Activated CD4-positive, alpha-beta T cell treated with anti-CD3 and anti-CD28 coated beads, Interleukin-2, amount 50 U/mL, for 24 hours (primary cell): Measurements from ENCODE around the gene CNTLN.
"Not testable (repeated sequence)": the region's sequence is repeated elsewhere in the genome, so short reads cannot be mapped to it uniquely, and the experiment has no call there.

Experiments used
- DNase-seq, 2 donors: peaks; one replicate each; pipeline ENCODE4 v3.0.0-alpha.2; 2020; ENCODE audit warnings: low read depth in 1 of 2, low spot score in 1 of 2

CNTLN gene

GRCh38 chr9:17486396-17486795 is 351.6 kb downstream of the CNTLN start:
- DNase-seq: no peak

- DNase-seq: no peak
Observed at GRCh38 chr9:17487467-17487866, 352.6 kb downstream of the CNTLN start.

- DNase-seq: no peak
Observed at GRCh38 chr9:17488662-17489061, 353.8 kb downstream of the CNTLN start.

- DNase-seq: no peak
Observed at GRCh38 chr9:17490110-17490509, 355.3 kb downstream of the CNTLN start.

- DNase-seq: no peak
Observed at GRCh38 chr9:17491780-17492179, 356.9 kb downstream of the CNTLN start.

- DNase-seq: no peak
Observed at GRCh38 chr9:17503196-17503595, 368.4 kb downstream of the CNTLN start.

GRCh38 chr9:17509151-17509550 is 374.3 kb downstream of the CNTLN start:
- DNase-seq: no peak

- DNase-seq: no peak
Observed at GRCh38 chr9:17509701-17510100, 374.9 kb downstream of the CNTLN start.

- no peak for DNase-seq
Observed at GRCh38 chr9:17519761-17520160, 384.9 kb downstream of the CNTLN start.

- no peak for DNase-seq
Observed at GRCh38 chr9:17520268-17521064, 385.6 kb downstream of the CNTLN start.

GRCh38 chr9:17521100-17521855 is 386.4 kb downstream of the CNTLN start:
- no peak for DNase-seq

- DNase-seq: not testable (repeated sequence)
Observed at GRCh38 chr9:17526726-17527125, 391.9 kb downstream of the CNTLN start.

GRCh38 chr9:17528859-17529258 is 394.0 kb downstream of the CNTLN start:
- DNase-seq: no peak

- DNase-seq: peak in 1 of 2 donors; percentile 1
Observed at GRCh38 chr9:17531642-17532254, 396.9 kb downstream of the CNTLN start.

GRCh38 chr9:17532461-17532860 is 397.6 kb downstream of the CNTLN start:
- DNase-seq: no peak

GRCh38 chr9:17535176-17535575 is 400.3 kb downstream of the CNTLN start:
- DNase-seq: no peak

- DNase-seq: no peak
Observed at GRCh38 chr9:17536027-17536426, 401.2 kb downstream of the CNTLN start.

- DNase-seq: no peak
Observed at GRCh38 chr9:17551023-17551422, 416.2 kb downstream of the CNTLN start.
